ENCODE data around the gene DNAJC5. TPM values are rescaled to one million over a fixed set of nuclear protein-coding genes. Genes with fewer than 3 reads are reported as not detected.

DNAJC5 gene
- total RNA-seq, 1 experiment from 2014 or later, result 45.0 TPM

DNA sequence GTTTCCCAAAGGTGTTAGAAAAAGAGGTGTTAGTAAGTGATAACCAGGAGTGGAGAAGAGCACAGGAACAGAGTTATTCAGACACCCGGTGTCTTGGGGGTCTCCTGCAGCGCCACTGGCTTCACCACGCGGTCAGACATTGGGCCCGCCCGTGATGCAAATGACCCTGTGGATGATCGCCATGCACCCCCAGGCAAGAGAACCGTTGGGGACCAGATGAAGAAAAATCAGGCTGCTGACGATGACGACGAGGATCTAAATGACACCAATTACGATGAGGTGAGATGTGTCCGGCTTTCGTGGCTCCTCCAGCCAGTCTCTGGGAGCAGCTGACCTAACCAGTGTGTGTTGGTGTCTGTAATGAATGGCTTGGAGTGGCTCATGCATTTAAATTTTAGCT lies 88.0 kb downstream of the DNAJC5 start:
- Mint-ChIP-seq H3K27ac (ENCODE audit: low read depth, unreplicated experiment) (no peak overlapping the region), H3K9me3 (ENCODE audit: unreplicated experiment) (no peaks in the 10 kb centered on the region), H3K27me3 (ENCODE audit: insufficient read depth, unreplicated experiment) (no peaks in the 10 kb centered on the region), H3K36me3 (ENCODE audit: insufficient read depth, unreplicated experiment) (peaks cover 54% of the 10 kb centered on the region), H3K4me3 (ENCODE audit: unreplicated experiment) (peak overlapping the region; percentile 79), H3K4me1 (ENCODE audit: insufficient read depth, unreplicated experiment) (peaks cover 25% of the 10 kb centered on the region)
- intact Hi-C loops (cut with micrococcal nuclease), result loop anchor here (5.0 kb wide), 1 partner anchor 79 kb away; the partner anchor contains the start of gene TCEA2
- CTCF ChIA-PET, result interaction anchor here (0.6 to 4.5 kb wide), 7 partner anchors 10 to 214 kb away, joined by 3 to 31 read pairs (median 9); no protein-coding TSS in a partner anchor
- no peak for DNase-seq (ENCODE audit: unreplicated experiment)
- POLR2A ChIA-PET, result interaction anchor here (0.6 to 4.5 kb wide), 6 partner anchors 8 to 118 kb away, joined by 3 to 93 read pairs (median 4); partner anchors contain the start of gene TPD52L2
- BruUV-seq (replicated peaks), result no TSS peak
- TF ChIP-seq, protein P1, sequence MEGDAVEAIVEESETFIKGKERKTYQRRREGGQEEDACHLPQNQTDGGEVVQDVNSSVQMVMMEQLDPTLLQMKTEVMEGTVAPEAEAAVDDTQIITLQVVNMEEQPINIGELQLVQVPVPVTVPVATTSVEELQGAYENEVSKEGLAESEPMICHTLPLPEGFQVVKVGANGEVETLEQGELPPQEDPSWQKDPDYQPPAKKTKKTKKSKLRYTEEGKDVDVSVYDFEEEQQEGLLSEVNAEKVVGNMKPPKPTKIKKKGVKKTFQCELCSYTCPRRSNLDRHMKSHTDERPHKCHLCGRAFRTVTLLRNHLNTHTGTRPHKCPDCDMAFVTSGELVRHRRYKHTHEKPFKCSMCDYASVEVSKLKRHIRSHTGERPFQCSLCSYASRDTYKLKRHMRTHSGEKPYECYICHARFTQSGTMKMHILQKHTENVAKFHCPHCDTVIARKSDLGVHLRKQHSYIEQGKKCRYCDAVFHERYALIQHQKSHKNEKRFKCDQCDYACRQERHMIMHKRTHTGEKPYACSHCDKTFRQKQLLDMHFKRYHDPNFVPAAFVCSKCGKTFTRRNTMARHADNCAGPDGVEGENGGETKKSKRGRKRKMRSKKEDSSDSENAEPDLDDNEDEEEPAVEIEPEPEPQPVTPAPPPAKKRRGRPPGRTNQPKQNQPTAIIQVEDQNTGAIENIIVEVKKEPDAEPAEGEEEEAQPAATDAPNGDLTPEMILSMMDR (IDR thresholded peaks at IDR 0.05; ENCODE audit: unreplicated experiment), result no peak

Small RNAs within 50 kb of the gene (microRNA-seq; reads per million reads assigned to microRNA genes)
- gene MIR1914 (3.4 reads per million, percentile 25 among the genes with 10 or more reads in this experiment), gene MIR647 (not detected), gene MIR941-1 (not detected), gene MIR941-2 (not detected), gene MIR941-3 (not detected), gene MIR941-4 (not detected), gene MIR941-5 (not detected)

Other genes starting within 250 kb of the DNAJC5 start
- gene STMN3, start 241.7 kb upstream of the DNAJC5 start, total RNA-seq (2022), result 1.7 and 5.3 TPM in 2 replicates
- 27.9 and 39.2 TPM in 2 replicates for gene RTEL1, start 236.8 kb upstream of the DNAJC5 start, total RNA-seq (2022)
- 12.3 and 24.4 TPM in 2 replicates for gene TNFRSF6B, start 198.5 kb upstream of the DNAJC5 start, total RNA-seq (2022)
- 60.1 and 65.4 TPM in 2 replicates for gene ARFRP1, start 187.2 kb upstream of the DNAJC5 start, total RNA-seq (2022)
- 19.5 and 22.2 TPM in 2 replicates for gene ZGPAT, start 187.1 kb upstream of the DNAJC5 start, total RNA-seq (2022)
- gene LIME1, start 158.5 kb upstream of the DNAJC5 start, total RNA-seq (2022), result 10.1 and 16.0 TPM in 2 replicates
- gene SLC2A4RG, start 155.3 kb upstream of the DNAJC5 start, total RNA-seq (2022), result 85.0 and 105 TPM in 2 replicates
- gene ZBTB46, start 63.9 kb upstream of the DNAJC5 start, total RNA-seq (2022), result 0.63 and 0.71 TPM in 2 replicates
- not detected in 2 replicates for gene ABHD16B, start 33.6 kb upstream of the DNAJC5 start, total RNA-seq (2022)
- gene TPD52L2, start 29.9 kb upstream of the DNAJC5 start, total RNA-seq (2022), result 174 and 175 TPM in 2 replicates
- 38.6 and 43.7 TPM in 2 replicates for gene UCKL1, start 61.3 kb downstream of the DNAJC5 start, total RNA-seq (2022)
- 23.5 and 26.6 TPM in 2 replicates for gene ZNF512B, start 74.8 kb downstream of the DNAJC5 start, total RNA-seq (2022)
- 4.4 and 4.5 TPM in 2 replicates for gene SAMD10, start 84.5 kb downstream of the DNAJC5 start, total RNA-seq (2022)
- 70.9 and 88.5 TPM in 2 replicates for gene PRPF6, start 86.0 kb downstream of the DNAJC5 start, total RNA-seq (2022)
- gene C20orf204, start 141.1 kb downstream of the DNAJC5 start, total RNA-seq (2022), result 1.1 and 2.0 TPM in 2 replicates
- 0.16 and 0.22 TPM in 2 replicates for gene SOX18, start 154.5 kb downstream of the DNAJC5 start, total RNA-seq (2022)
- gene TCEA2, start 168.1 kb downstream of the DNAJC5 start, total RNA-seq (2022), result 30.8 and 39.7 TPM in 2 replicates
- 8.2 and 8.8 TPM in 2 replicates for gene RGS19, start 184.4 kb downstream of the DNAJC5 start, total RNA-seq (2022)
- gene OPRL1, start 185.0 kb downstream of the DNAJC5 start, total RNA-seq (2022), result 0.12 and 0.15 TPM in 2 replicates
- not detected in 2 replicates for gene LKAAEAR1, start 189.3 kb downstream of the DNAJC5 start, total RNA-seq (2022)
- not detected in 2 replicates for gene NPBWR2, start 212.4 kb downstream of the DNAJC5 start, total RNA-seq (2022)

All from MCF 10A (cell line).